GM21423 (cell line): ENCODE measurements around the gene TCEAL3.
"Not testable (repeated sequence)": the region's sequence is repeated elsewhere in the genome, so short reads cannot be mapped to it uniquely, and the experiment has no call there.

ENCODE experiments used
- ATAC-seq: cut with Tn5 transposase; IDR thresholded peaks from one replicate; pipeline ENCODE4 v1.9.1; 2021; ENCODE audit warnings: mild to moderate bottlenecking, moderate library complexity; ENCODE audit not compliant: unreplicated experiment

The TCEAL3 gene

DNA sequence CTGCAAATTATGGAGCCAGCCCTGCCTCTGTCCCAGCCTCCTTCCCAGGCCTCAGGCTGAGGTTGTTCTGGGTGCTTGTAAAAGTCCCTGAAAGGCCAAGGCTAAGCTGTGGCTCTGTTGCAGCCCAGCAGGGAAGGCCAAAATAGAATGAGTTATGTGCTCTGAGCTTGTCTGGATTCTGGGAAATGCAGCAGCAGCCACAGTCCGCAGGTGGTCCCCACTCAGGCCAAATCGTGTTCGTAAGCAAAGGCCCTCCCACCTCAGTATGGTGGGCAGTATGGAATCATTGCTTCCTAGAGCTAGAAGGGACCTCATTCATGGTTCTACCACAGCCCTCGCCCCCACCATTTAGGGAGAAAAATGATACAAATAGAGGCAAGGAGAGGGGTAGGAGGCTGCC lies 16.3 kb downstream of the TCEAL3 start:
- ATAC-seq: no peak

- no peak for ATAC-seq
These were observed 19.1 kb downstream of the TCEAL3 start for GRCh38 chrX:103626855-103627254.

GRCh38 chrX:103628386-103629317 lies 20.9 kb downstream of the TCEAL3 start, which contains the start of gene TCEAL1:
Gene TCEAL1 (plus strand): TSS chrX:103628975. CDS start chrX:103629917, 942 bp downstream.
- ATAC-seq: peak; percentile 60

GRCh38 chrX:103629318-103630170 lies 21.8 kb downstream of the TCEAL3 start:
- peak; percentile 30 for ATAC-seq

DNA sequence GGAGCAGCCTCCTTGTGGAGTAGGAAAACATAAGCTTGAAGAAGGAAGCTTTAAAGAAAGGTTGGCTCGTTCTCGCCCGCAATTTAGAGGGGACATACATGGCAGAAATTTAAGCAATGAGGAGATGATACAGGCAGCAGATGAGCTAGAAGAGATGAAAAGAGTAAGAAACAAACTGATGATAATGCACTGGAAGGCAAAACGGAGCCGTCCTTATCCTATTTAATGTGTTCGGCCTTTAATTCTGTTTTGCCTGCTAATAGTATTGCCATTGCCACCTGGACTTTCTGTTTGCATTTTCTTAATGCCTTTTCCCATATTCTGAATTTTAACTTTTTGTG lies 22.4 kb downstream of the TCEAL3 start:
- ATAC-seq: peak; percentile 14

DNA sequence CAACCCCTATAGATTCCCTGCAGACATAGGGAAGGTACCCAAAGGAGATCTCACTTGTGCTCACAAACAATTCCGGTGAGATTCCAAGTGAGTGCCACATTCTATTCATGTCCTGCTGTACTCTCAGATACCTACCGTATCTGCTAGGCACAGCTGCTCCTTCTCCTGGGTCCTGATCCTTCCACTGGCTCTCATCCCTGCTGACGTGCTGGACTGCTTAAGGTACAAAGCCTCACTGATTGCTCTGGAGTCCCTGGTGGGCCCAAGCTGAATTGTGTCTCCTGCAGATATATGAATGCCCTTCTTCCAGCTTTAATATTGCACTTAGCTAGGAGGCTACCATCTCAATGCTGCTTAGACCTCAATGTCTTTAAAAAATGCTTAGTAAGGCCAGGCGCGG lies 23.4 kb downstream of the TCEAL3 start:
- no peak for ATAC-seq

GRCh38 chrX:103635436-103635835 lies 27.7 kb downstream of the TCEAL3 start:
- no peak for ATAC-seq

DNA sequence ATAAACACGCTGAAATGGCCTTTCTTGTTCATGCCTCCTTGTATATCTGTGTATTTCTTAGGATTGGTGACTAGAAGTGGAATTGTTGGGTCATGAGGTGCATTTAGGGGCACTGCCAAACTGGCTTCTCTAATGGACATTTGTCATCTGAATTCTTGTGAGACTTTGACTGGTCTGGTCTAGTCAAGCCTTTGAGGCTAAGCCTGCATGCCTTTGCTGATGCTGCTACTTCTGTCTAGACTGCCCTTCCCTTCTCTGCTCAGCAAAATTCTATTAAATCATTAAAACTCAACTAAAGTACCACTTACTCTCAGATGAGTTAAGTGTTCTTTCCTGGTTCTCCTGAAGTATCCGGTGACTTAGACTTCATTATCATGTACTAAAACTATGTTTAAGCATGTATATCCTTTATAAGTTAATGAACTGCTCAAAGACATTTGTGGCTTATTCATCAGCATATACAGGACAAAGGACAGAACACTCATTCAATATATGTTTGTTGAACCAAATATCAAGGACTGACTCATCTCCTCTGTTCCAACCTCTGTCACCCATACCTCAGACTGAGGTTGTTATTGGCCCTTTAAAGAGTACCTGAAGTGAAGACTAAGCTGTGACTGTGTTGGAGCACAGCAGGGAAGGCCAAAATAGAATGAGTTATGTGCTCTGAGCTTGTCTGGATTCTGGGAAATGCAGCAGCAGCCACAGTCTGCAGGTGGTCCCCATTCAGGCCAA lies 30.0 kb downstream of the TCEAL3 start:
- ATAC-seq: no peak

DNA sequence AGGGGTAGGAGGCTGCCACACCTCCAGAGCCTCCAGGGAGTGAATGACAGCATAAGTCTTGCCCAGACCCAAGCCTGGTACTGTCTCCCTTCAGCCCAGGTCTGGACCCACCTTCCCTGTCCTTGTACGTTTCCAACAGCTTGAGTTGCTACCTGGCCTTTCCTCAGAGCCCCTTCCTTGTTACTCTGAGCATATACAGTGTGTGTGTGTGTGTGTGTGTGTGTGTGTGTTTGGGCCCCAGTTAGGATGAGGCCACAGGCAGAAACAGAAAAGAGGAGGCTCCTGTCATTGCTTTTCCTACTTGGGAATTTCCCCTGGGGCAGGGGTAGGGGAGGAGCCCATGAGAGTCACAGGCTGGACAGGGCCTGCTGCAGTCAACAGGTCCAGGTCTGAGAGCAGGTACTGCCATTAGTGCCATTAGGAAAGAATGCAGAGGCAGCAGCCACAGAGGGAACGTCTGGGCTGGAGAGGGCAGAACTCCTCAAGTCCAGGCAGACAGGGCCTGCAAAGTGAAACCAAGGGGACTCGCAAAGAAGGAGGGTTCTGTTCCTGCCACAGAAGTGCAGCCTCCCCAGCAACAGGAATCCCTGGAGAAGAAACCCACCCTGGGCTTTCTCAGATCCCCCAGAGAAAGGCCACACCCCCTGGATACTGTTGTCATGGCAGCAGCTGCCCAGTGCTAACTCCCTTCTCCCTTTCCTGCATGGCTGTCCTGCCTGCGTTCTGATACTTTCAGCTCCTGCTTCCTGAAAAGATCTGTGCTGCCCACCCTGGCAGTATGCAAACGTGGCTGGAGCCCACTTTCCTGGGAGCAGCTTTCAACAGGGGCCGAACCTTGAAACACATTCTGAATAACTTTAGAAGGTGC lies 30.9 kb downstream of the TCEAL3 start:
- not testable (repeated sequence) for ATAC-seq

DNA sequence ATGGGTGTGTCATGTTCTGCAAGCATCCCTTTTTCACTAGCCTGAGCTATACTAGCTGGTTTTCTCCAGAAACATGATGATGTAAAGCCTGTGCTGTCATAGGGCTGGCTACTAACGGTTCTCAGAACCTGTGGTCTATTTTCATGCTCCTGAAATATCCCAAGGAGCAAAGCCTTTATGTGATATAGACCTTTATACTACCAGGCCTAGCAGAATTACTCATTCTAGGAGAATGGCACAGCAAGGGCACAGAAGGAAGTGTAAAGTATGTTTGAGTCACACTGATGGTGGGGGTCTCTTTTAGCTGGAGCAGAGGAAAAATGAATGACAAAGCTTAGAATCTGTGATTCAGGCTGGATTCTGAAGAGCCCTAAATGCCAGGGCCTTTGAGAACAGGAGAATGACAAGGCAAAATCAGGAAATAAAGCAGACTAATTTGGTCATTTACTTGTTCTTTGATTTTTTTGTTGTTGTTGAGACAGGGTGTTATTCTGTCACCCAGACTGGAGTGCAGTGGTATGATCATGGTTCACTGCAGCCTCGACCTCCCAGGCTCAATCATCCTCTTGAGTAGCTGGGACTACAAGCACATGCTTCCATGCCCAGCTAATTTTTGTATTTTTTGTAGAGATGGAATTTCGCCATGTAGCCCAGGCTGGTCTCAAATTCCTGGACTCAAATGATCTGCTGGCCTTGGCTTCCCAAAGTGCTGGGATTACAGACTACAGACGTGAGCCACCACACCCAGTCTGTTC lies 32.8 kb downstream of the TCEAL3 start:
- no peak for ATAC-seq

- ATAC-seq: no peak
These were observed 36.4 kb downstream of the TCEAL3 start for GRCh38 chrX:103644125-103644524.

DNA sequence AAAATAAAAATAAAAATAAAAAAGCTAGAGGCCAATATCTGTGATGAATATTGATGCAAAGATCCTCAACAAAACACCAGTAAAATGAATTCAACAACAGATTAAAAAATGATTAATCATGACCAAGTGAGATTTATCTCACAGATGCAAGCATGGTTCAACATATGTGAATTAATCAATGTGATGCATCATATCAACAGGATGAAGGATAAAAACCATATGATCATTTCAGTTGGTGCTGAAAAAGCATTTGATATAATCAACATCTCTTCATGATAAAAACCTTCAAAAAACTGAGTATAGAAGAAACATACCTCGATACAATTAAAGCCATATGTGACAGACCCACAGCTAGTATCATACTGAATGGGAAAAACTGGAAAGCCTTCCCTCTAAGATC lies 39.9 kb downstream of the TCEAL3 start:
- ATAC-seq: no peak

DNA sequence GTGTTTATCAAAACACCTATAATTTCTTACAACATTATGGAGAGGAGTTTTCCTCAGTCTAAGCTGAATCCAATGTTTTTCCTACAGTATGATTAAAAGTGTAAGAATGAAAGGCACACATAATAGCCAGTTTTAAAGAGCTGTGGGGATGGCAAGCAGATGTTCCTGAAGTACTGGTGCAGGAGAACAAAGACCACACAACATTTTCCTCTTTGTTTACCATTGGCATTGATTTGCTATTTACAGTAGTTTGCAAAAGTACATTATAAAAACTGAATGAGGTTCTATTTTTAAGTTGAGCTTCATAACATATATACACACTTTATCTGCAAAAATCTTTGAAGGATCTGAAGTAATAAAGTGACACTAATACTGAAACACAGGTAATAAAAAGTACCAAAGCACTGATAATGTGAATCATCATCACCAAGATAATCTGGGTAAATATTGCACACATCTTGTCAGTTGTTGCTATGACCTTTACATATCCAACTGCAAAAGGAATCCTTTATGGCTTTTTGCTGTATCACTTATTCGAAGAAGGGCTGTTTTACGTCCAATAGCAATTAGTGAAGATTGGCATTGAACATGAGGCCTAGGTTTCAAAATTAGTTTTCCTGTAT lies 43.5 kb downstream of the TCEAL3 start:
- no peak for ATAC-seq

- ATAC-seq: not testable (repeated sequence)
These were observed 47.7 kb downstream of the TCEAL3 start for GRCh38 chrX:103655230-103656000.

DNA sequence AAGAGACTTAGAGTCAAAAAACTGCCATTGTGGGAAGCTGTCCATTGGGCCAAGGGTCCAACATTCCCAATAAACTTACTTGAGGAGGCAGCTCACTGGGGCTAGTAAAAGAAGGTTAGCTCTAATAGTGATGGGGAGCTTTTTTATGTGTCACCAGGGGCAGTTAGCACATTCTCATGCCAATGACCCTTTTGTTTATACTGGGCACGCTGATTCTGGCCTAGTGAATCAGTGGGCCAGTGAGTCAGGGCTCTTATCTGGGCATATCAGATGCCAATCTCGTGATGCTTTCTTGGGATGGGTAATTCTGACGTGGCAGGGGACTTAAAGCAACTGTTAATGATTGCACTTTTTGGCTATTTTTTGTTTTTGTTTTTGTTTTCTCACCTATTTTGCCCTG lies 48.9 kb downstream of the TCEAL3 start:
- ATAC-seq: no peak

DNA sequence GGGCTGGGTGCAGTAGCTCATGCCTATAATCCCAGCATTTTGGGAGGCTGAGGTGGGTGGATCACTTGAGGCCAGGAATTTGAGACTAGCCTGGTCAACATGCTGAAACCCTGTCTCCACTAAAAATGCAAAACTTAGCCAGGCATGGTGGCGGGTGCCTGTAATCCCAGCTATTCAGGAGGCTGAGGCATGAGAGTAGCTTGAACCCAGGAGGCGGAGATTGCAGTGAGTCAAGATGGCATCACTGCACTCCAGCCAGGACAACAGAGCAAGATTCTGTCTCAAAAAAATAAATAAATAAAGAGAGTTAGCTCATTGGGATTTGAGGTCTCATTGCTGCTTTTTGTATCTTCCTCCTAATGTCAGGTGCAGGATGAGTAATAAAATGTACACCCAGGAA lies 49.3 kb downstream of the TCEAL3 start:
- ATAC-seq: not testable (repeated sequence)

- no peak for ATAC-seq
These were observed 51.1 kb downstream of the TCEAL3 start for GRCh38 chrX:103658681-103659433.
